ENCODE measurements around the gene ANKS6. TPM values are rescaled to one million over a fixed set of nuclear protein-coding genes. Genes with fewer than 3 reads are reported as not detected.

The ANKS6 gene
- total and polyA plus RNA-seq, 2 of the 8 experiments (the other 6 are each of a cell fraction or from before 2014, with no cell fraction given), result 34.1 to 56.3 TPM

GRCh38 chr9:98773721-98774120, 22.6 kb downstream of the ANKS6 start:
- TF ChIP-seq BACH1 (IDR thresholded peaks at IDR 0.05; ENCODE audit: low read length), result no peak
- no peak for TF ChIP-seq CHD1 (IDR thresholded peaks at IDR 0.05; ENCODE audit: low read depth, low read length)
- no peak for TF ChIP-seq HDAC6 (IDR thresholded peaks at IDR 0.05; ENCODE audit: low read depth, low read length)
- peak in 2 of 3 experiments; percentile 11 to 13; a peak in 2 of 4 replicates for TF ChIP-seq CTCF (IDR thresholded peaks at IDR 0.05; ENCODE audit: control extremely low read depth in 1 of 3, insufficient read depth in 1 of 3, low read depth in 1 of 3, low read length in 3 of 3)
- no peak for TF ChIP-seq RXRA (IDR thresholded peaks at IDR 0.05; ENCODE audit: insufficient read depth, low read depth, low read length)
- TF ChIP-seq JUND (IDR thresholded peaks at IDR 0.05; ENCODE audit: low read length), result no peak
- TF ChIP-seq USF2 (IDR thresholded peaks at IDR 0.05; ENCODE audit: low read length), result no peak
- no peak for TF ChIP-seq TAF7 (optimal IDR thresholded peaks at IDR 0.05; ENCODE audit: borderline replicate concordance, low read depth, low read length)
- no peak for TF ChIP-seq NANOG (IDR thresholded peaks at IDR 0.05; ENCODE audit: insufficient read depth, low read depth, low read length, poor library complexity, severe bottlenecking)
- POLR2A ChIA-PET (ENCODE audit: partially characterized antibody), result no interaction called here
- FAIRE-seq, result no peak

More at GRCh38 chr9:98773721-98774120, 22.6 kb downstream of the ANKS6 start:
- Histone ChIP-seq H3K4me2 (ENCODE audit: insufficient read depth in 1 of 2, low read depth in 2 of 2, low read length in 2 of 2) (no peak overlapping the region), H4K91ac (replicated peaks; ENCODE audit: insufficient read length, low read length) (no peak overlapping the region), H3K23me2 (ENCODE audit: low read depth, low read length) (no peaks in the 10 kb centered on the region), H2BK20ac (ENCODE audit: low read length) (no peak overlapping the region), H3K36me3 (ENCODE audit: control insufficient read depth in 2 of 4, insufficient read depth in 4 of 4, low read length in 3 of 4) (peaks cover 18 to 60% (median 33%) of the 10 kb centered on the region in 4 experiments; a peak in 7 of 8 replicates), H2AK5ac (ENCODE audit: low read depth, low read length) (no peak overlapping the region), H2BK12ac (ENCODE audit: low read depth, low read length) (no peak overlapping the region), H3K27ac (ENCODE audit: low read depth, low read length) (no peak overlapping the region), H4K20me1 (replicated peaks in 1 of 2; ENCODE audit: control insufficient read depth in 1 of 2, insufficient read depth in 2 of 2, low read length in 2 of 2) (peaks cover 2 to 8% of the 10 kb centered on the region in 2 experiments), H3K9me3 (ENCODE audit: insufficient read depth in 2 of 2, low read depth in 1 of 2, low read length in 1 of 2) (no peaks in the 10 kb centered on the region), H2BK120ac (replicated peaks; ENCODE audit: low read depth, low read length) (no peak overlapping the region), H3K23ac (ENCODE audit: insufficient read length) (no peak overlapping the region), H3K14ac (ENCODE audit: insufficient read length) (no peak overlapping the region), H4K5ac (ENCODE audit: insufficient read length, low read depth, low read length) (no peak overlapping the region), H3K56ac (replicated peaks; ENCODE audit: insufficient read length, low read depth, low read length) (no peak overlapping the region), H2BK15ac (ENCODE audit: low read length) (no peak overlapping the region), H3K18ac (ENCODE audit: extremely low read depth, low read length) (no peak overlapping the region), H3K4ac (replicated peaks; ENCODE audit: insufficient read length, low read depth, low read length) (no peak overlapping the region), H2AFZ (ENCODE audit: low read length) (no peak overlapping the region), H2BK5ac (ENCODE audit: low read depth, low read length) (no peak overlapping the region), H3K79me2 (ENCODE audit: control insufficient read depth in 1 of 2, insufficient read depth in 2 of 2, low read length in 2 of 2) (no peaks in the 10 kb centered on the region), H3K4me1 (replicated peaks in 1 of 4; ENCODE audit: control insufficient read depth in 3 of 4, insufficient read depth in 4 of 4, low read length in 3 of 4) (no peaks in the 10 kb centered on the region), H3K9ac (replicated peaks in 1 of 4; ENCODE audit: extremely low read depth in 1 of 4, low read depth in 3 of 4, low read length in 3 of 4) (no peak overlapping the region), H3K4me3 (ENCODE audit: extremely low read depth in 1 of 4, insufficient read depth in 2 of 4, low read depth in 3 of 4, low read length in 4 of 4) (no peak overlapping the region), H3K79me1 (ENCODE audit: low read depth, low read length) (no peaks in the 10 kb centered on the region), H4K8ac (ENCODE audit: extremely low read depth, insufficient read depth, low read length) (no peak overlapping the region), H3K27me3 (replicated peaks in 1 of 4; ENCODE audit: control insufficient read depth in 3 of 4, extremely low read depth in 1 of 4, insufficient read depth in 3 of 4, low read length in 3 of 4) (no peaks in the 10 kb centered on the region)
- no peak for DNase-seq (ENCODE audit: low read depth in 1 of 2, low spot score in 2 of 2)
- WGBS, 2 experiments (ENCODE audit: extremely low coverage in 1 of 2, insufficient coverage in 1 of 2, insufficient read length in 1 of 2, insufficient replicate concordance in 2 of 2, low coverage in 1 of 2, low lambda C conversion rate in 2 of 2, missing lambda C conversion rate in 1 of 2), result 87% methylated on average over 10 of the region's 15 CpGs; no CpG with 5 or more reads in 1 of the 2 experiments
- CTCF ChIA-PET (ENCODE audit: partially characterized antibody), result interaction anchor here (0.6 to 4.7 kb wide), 34 partner anchors 8 to 716 kb away, joined by 3 to 41 read pairs (median 6); partner anchors contain the start of gene GALNT12

Measured in H1 (cell line).